ENCODE measurements around the gene RANBP3. TPM values are rescaled to one million over a fixed set of nuclear protein-coding genes. Genes with fewer than 3 reads are reported as not detected.

RANBP3 gene
- total and polyA plus RNA-seq, 2 experiments from 2014 or later, result 40.2 to 98.3 TPM

DNA sequence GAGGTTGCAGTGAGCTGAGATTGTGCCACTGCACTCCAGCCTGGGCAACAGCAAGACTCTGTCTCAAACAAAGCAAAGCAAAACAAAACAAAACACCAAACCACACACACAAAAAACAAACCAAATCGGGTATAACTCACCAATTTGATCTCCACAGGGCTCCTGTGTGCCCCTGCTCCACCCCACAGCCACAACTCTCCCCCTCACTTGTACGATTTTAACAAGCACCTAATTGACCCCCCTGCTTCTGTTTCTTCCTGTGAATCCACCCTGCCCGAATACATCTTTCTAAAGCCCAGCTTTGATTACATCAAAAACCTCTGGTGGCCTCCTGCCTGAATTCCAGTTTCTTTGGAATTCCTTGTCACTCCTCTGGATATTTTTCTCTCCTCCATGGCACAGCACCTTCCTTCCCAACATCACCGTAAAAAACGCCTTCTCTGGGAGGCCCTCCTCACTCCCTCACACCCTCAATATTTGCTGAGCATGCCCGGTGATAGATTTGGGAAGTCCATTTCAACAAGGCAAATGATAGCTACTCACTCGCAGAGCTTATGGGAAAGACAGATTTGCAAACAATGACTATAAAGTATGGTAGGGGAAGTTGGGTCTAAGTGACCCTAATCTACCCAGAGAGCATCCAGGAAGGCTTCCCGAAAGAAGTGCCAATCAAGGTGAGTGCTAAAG is 11.6 kb upstream of the RANBP3 start (continued):
- TF ChIP-seq, protein P1, sequence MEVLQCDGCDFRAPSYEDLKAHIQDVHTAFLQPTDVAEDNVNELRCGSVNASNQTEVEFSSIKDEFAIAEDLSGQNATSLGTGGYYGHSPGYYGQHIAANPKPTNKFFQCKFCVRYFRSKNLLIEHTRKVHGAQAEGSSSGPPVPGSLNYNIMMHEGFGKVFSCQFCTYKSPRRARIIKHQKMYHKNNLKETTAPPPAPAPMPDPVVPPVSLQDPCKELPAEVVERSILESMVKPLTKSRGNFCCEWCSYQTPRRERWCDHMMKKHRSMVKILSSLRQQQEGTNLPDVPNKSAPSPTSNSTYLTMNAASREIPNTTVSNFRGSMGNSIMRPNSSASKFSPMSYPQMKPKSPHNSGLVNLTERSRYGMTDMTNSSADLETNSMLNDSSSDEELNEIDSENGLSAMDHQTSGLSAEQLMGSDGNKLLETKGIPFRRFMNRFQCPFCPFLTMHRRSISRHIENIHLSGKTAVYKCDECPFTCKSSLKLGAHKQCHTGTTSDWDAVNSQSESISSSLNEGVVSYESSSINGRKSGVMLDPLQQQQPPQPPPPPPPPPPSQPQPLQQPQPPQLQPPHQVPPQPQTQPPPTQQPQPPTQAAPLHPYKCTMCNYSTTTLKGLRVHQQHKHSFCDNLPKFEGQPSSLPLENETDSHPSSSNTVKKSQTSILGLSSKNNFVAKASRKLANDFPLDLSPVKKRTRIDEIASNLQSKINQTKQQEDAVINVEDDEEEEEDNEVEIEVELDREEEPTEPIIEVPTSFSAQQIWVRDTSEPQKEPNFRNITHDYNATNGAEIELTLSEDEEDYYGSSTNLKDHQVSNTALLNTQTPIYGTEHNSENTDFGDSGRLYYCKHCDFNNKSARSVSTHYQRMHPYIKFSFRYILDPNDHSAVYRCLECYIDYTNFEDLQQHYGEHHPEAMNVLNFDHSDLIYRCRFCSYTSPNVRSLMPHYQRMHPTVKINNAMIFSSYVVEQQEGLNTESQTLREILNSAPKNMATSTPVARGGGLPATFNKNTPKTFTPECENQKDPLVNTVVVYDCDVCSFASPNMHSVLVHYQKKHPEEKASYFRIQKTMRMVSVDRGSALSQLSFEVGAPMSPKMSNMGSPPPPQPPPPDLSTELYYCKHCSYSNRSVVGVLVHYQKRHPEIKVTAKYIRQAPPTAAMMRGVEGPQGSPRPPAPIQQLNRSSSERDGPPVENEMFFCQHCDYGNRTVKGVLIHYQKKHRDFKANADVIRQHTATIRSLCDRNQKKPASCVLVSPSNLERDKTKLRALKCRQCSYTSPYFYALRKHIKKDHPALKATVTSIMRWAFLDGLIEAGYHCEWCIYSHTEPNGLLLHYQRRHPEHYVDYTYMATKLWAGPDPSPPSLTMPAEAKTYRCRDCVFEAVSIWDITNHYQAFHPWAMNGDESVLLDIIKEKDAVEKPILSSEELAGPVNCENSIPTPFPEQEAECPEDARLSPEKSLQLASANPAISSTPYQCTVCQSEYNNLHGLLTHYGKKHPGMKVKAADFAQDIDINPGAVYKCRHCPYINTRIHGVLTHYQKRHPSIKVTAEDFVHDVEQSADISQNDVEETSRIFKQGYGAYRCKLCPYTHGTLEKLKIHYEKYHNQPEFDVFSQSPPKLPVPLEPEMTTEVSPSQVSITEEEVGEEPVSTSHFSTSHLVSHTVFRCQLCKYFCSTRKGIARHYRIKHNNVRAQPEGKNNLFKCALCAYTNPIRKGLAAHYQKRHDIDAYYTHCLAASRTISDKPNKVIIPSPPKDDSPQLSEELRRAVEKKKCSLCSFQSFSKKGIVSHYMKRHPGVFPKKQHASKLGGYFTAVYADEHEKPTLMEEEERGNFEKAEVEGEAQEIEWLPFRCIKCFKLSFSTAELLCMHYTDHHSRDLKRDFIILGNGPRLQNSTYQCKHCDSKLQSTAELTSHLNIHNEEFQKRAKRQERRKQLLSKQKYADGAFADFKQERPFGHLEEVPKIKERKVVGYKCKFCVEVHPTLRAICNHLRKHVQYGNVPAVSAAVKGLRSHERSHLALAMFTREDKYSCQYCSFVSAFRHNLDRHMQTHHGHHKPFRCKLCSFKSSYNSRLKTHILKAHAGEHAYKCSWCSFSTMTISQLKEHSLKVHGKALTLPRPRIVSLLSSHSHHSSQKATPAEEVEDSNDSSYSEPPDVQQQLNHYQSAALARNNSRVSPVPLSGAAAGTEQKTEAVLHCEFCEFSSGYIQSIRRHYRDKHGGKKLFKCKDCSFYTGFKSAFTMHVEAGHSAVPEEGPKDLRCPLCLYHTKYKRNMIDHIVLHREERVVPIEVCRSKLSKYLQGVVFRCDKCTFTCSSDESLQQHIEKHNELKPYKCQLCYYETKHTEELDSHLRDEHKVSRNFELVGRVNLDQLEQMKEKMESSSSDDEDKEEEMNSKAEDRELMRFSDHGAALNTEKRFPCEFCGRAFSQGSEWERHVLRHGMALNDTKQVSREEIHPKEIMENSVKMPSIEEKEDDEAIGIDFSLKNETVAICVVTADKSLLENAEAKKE (CRISPR knock-in tag; IDR thresholded peaks at IDR 0.05), result no peak
- TF ChIP-seq, protein P2, sequence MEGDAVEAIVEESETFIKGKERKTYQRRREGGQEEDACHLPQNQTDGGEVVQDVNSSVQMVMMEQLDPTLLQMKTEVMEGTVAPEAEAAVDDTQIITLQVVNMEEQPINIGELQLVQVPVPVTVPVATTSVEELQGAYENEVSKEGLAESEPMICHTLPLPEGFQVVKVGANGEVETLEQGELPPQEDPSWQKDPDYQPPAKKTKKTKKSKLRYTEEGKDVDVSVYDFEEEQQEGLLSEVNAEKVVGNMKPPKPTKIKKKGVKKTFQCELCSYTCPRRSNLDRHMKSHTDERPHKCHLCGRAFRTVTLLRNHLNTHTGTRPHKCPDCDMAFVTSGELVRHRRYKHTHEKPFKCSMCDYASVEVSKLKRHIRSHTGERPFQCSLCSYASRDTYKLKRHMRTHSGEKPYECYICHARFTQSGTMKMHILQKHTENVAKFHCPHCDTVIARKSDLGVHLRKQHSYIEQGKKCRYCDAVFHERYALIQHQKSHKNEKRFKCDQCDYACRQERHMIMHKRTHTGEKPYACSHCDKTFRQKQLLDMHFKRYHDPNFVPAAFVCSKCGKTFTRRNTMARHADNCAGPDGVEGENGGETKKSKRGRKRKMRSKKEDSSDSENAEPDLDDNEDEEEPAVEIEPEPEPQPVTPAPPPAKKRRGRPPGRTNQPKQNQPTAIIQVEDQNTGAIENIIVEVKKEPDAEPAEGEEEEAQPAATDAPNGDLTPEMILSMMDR (conservative IDR thresholded peaks at IDR 0.05; ENCODE audit: low read depth in 2 of 2), result no peak

DNA sequence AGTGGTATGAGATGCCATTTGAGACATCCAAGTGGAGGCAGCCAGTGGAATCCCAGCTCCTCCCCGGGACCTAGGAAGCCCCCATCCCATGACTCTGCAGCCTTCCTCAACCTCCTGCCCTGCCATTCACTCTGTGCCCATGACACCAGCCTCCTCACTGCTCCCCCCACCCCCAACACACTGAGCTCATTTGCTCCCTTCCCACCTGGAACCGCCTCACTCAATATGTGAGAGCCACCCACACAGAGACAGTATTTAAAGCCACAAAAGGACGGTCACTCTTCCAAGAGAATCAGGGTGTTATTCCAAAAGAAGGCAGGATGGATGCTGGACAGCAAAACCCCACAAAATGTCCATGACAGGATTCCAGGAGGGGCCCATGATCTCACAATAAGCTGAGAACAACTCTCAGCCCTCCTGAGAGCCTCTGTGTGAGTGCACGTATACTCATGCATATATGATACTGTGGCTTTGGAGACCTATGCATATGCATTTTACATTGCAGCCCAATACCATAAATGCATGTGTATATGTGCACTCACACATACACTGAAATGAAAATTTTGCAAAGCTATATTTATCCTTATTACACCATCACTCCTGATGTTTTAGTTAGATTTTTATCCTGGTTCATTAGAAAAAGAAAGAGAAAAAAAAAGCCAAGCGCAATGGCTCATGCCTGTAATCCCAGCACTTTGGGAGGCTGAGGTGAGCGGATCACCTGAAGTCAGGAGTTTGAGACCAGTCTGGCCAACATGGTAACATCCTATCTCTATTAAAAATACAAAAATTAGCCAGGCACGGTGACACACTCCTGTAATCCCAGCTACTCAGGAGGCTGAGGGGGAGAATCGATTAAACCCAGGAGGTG is 10.8 kb upstream of the RANBP3 start:
- H4K20me1 ChIP-seq (replicated peaks; ENCODE audit: insufficient read depth), result no peaks in the 10 kb centered on the region
- no peaks in the 10 kb centered on the region for H3K79me2 ChIP-seq (replicated peaks; ENCODE audit: insufficient read depth)
- Mint-ChIP-seq H3K36me3 (ENCODE audit: low read depth) (no peaks in the 10 kb centered on the region; the same call in 2 of the 3 replicates), H3K27me3 (ENCODE audit: insufficient read depth, low read depth, poor library complexity) (peaks cover 12% of the 10 kb centered on the region), H3K4me1 (peaks cover 12% of the 10 kb centered on the region), H3K27ac (peak overlapping the region; percentile 46; the same call in 1 of the 2 replicates), H3K9me3 (peaks cover 2% of the 10 kb centered on the region; the same call in 2 of the 3 replicates), H3K4me3 (no peak overlapping the region)
- no peak overlapping the region for H3K4me3 ChIP-seq
- 0 out of 2 replicates have a peak, but pooled peaks cover 2% of the 10 kb centered on the region for H3F3A ChIP-seq (replicated peaks; ENCODE audit: low read depth)
- ATAC-seq (no peak), DNase-seq (ENCODE audit: low spot score) (no peak)
- H3K27me3 ChIP-seq (ENCODE audit: insufficient read depth), result no peaks in the 10 kb centered on the region
- no peak overlapping the region for H3K27ac ChIP-seq (ENCODE audit: low read depth)
- H3K4me2 ChIP-seq, result no peak overlapping the region
- no peak overlapping the region for H2AFZ ChIP-seq
- no peak for TF ChIP-seq ZNF114 (CRISPR knock-in tag; IDR thresholded peaks at IDR 0.05)
- TF ChIP-seq POLR2AphosphoS5 (IDR thresholded peaks at IDR 0.05; ENCODE audit: low read depth), result no peak
- H3K36me3 ChIP-seq (ENCODE audit: insufficient read depth), result no peaks in the 10 kb centered on the region
- H3K9me2 ChIP-seq (ENCODE audit: insufficient read depth), result no peaks in the 10 kb centered on the region
- H3K4me1 ChIP-seq (ENCODE audit: insufficient read depth), result peaks cover 3% of the 10 kb centered on the region; the same call in 1 of the 2 replicates
